ENCODE results near the gene NADSYN1. TPM values are rescaled to one million over a fixed set of nuclear protein-coding genes. Genes with fewer than 3 reads are reported as not detected.

NADSYN1 gene
- total and polyA plus RNA-seq, 2 experiments from 2014 or later: 42.0 to 50.4 TPM

DNA sequence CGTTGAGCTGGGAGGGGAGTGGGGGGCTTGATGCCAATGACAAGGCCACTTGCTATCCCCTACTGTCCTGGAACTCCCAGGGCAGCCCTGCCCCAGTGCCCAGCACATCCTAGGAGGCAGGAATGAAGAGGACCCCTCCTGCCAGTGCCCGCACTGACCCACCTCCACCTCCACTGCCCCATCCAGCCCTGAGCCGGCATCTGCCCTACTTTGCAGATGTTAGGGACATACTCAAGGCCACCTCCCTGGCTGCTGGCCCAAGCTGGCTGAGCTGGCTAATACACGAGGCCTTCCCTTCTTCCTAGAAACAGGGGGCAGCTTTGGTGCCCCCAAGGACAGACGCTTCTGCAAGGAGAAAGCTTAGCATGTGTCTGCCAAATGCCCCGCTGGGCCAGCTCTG lies 15.6 kb upstream of the NADSYN1 start:
- DNase-seq: no peak
- no peaks in the 10 kb centered on the region for H3K79me2 ChIP-seq (ENCODE audit: insufficient read depth)
- no peaks in the 10 kb centered on the region for H4K20me1 ChIP-seq (ENCODE audit: insufficient read depth)
- no peaks in the 10 kb centered on the region for H3K36me3 ChIP-seq (ENCODE audit: low read depth)
- in situ Hi-C loops (cut with MboI): no loop called here
- no peak overlapping the region for H2AFZ ChIP-seq
- TF ChIP-seq EZH2phosphoT487 (IDR thresholded peaks at IDR 0.05; ENCODE audit: insufficient read depth, low read depth) (no peak), EZH2 (IDR thresholded peaks at IDR 0.05; ENCODE audit: insufficient read depth, poor library complexity, severe bottlenecking) (no peak)
- H3K4me1 ChIP-seq (ENCODE audit: insufficient read depth): 0 out of 2 replicates have a peak, but pooled peaks cover 4% of the 10 kb centered on the region
- H3K4me2 ChIP-seq (ENCODE audit: unreplicated experiment): no peak overlapping the region
- H3F3A ChIP-seq (ENCODE audit: insufficient read depth): no peaks in the 10 kb centered on the region
- no peaks in the 10 kb centered on the region for H3K9me3 ChIP-seq (ENCODE audit: low read depth)
- H3K27me3 ChIP-seq (replicated peaks; ENCODE audit: insufficient read depth): no peaks in the 10 kb centered on the region
- H3K9me2 ChIP-seq (ENCODE audit: insufficient read depth): no peaks in the 10 kb centered on the region
- no peak overlapping the region for H3K4me3 ChIP-seq
- 70 to 80% methylated on average over 6 of the region's 6 CpGs for WGBS, 2 experiments (ENCODE audit: low coverage in 1 of 2, low lambda C conversion rate in 2 of 2, missing lambda C conversion rate in 2 of 2)
- no peak overlapping the region for H3K27ac ChIP-seq
- H3K9ac ChIP-seq: no peak overlapping the region

DNA sequence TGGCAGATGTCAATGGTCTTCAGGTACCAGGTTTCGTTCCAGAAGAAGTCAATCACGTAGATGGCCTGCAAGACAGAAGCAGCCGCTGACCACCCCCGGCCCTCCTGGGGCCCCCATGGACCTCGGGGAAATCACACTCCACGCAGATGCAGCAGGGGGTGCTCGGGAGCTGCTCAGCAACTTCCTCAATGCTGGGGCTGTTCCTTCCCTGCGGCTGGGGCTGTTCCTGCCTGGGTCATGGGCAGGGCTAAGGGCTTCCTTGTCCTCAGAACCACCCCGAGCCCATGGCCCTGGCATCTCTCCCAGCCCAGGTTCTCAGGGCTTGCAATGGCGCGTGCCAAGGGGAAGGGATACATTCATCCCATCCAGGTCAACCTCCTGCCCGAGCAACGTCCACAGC lies 15.1 kb upstream of the NADSYN1 start:
- in situ Hi-C loops (cut with MboI): no loop called here
- TF ChIP-seq EZH2phosphoT487 (IDR thresholded peaks at IDR 0.05; ENCODE audit: insufficient read depth, low read depth) (no peak), EZH2 (IDR thresholded peaks at IDR 0.05; ENCODE audit: insufficient read depth, poor library complexity, severe bottlenecking) (no peak)
- Histone ChIP-seq H3K4me1 (ENCODE audit: insufficient read depth) (0 out of 2 replicates have a peak, but pooled peaks cover 4% of the 10 kb centered on the region), H3K27me3 (replicated peaks; ENCODE audit: insufficient read depth) (no peaks in the 10 kb centered on the region), H3K79me2 (ENCODE audit: insufficient read depth) (no peaks in the 10 kb centered on the region), H3K9ac (no peak overlapping the region), H3K36me3 (ENCODE audit: low read depth) (no peaks in the 10 kb centered on the region), H3K4me2 (ENCODE audit: unreplicated experiment) (no peak overlapping the region), H4K20me1 (ENCODE audit: insufficient read depth) (no peaks in the 10 kb centered on the region), H3K4me3 (no peak overlapping the region), H3K27ac (no peak overlapping the region), H2AFZ (no peak overlapping the region), H3K9me3 (ENCODE audit: low read depth) (no peaks in the 10 kb centered on the region), H3F3A (ENCODE audit: insufficient read depth) (no peaks in the 10 kb centered on the region), H3K9me2 (ENCODE audit: insufficient read depth) (no peaks in the 10 kb centered on the region)
- DNase-seq: no peak
- 80 to 85% methylated on average over 13 of the region's 13 CpGs for WGBS, 2 experiments (ENCODE audit: low coverage in 1 of 2, low lambda C conversion rate in 2 of 2, missing lambda C conversion rate in 2 of 2)

DNA sequence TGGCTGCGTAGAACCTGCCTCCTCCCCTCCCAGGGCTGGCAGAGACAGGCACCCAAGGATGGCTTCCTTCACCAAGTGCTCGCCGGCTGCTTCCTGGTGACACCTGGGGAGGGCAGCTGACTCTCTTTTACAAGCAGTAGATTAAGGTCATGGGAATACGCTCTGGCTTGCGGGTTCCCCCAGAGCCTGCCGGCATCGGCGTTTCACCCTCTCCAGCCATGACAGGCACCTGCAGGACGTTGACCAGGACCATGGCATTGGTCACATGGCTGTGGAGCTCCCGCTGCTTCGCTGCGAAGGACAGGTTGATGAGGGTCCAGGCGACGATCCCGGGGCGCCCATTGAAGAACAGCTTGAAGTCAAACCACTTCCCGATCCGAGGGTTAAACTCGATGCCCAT lies 14.4 kb upstream of the NADSYN1 start:
- Histone ChIP-seq H3K4me2 (ENCODE audit: unreplicated experiment) (no peak overlapping the region), H4K20me1 (ENCODE audit: insufficient read depth) (no peaks in the 10 kb centered on the region), H3K36me3 (ENCODE audit: low read depth) (no peaks in the 10 kb centered on the region), H3K9me3 (ENCODE audit: low read depth) (no peaks in the 10 kb centered on the region), H3K4me3 (no peak overlapping the region), H3K9me2 (ENCODE audit: insufficient read depth) (no peaks in the 10 kb centered on the region), H3K27ac (no peak overlapping the region), H3K79me2 (ENCODE audit: insufficient read depth) (no peaks in the 10 kb centered on the region), H3K4me1 (ENCODE audit: insufficient read depth) (0 out of 2 replicates have a peak, but pooled peaks cover 3% of the 10 kb centered on the region), H3K27me3 (replicated peaks; ENCODE audit: insufficient read depth) (no peaks in the 10 kb centered on the region), H2AFZ (no peak overlapping the region), H3F3A (ENCODE audit: insufficient read depth) (no peaks in the 10 kb centered on the region), H3K9ac (no peak overlapping the region)
- in situ Hi-C loops (cut with MboI): no loop called here
- WGBS, 2 experiments (ENCODE audit: low coverage in 1 of 2, low lambda C conversion rate in 2 of 2, missing lambda C conversion rate in 2 of 2): 89 to 90% methylated on average over 19 of the region's 19 CpGs
- TF ChIP-seq EZH2phosphoT487 (IDR thresholded peaks at IDR 0.05; ENCODE audit: insufficient read depth, low read depth) (no peak), EZH2 (IDR thresholded peaks at IDR 0.05; ENCODE audit: insufficient read depth, poor library complexity, severe bottlenecking) (no peak)
- DNase-seq: no peak

DNA sequence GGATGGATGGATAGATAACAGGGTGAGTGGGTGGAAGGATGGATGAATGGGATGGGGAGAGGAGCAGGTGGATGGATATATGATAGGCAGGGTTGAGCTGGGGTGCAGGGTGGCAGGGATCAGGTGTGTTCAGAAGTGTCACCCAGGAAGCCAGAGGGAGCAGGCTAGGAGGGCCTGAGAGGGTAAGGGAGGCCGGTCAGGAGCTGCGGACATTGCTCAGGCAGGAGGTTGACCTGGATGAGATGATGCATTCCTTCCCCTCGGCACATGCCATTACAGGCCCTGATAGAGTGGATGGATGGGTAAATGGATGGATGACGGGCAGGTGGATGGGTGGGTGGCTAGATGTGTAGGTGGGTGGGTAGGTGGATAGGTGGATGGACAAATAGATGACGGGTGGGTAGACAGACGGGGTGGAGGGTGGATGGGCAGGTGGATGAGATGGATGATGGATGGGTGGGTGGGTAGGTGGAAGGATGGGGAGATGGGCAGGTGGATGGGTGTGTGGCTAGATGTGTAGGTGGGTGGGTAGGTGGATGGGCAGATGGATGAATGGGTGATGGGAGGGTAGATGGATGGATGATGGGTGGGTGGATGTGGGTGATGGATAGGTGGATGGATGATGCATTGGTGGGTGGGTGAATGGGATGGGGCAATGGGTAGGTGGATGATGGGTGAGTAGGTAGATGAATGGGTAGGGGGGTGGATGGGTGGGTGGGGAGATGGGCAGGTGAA lies 12.8 kb upstream of the NADSYN1 start:
- Histone ChIP-seq H3K9me3 (ENCODE audit: low read depth) (no peaks in the 10 kb centered on the region), H3K4me3 (no peak overlapping the region), H3K4me2 (ENCODE audit: unreplicated experiment) (no peak overlapping the region), H3K36me3 (ENCODE audit: low read depth) (no peaks in the 10 kb centered on the region), H2AFZ (no peak overlapping the region), H3K79me2 (ENCODE audit: insufficient read depth) (no peaks in the 10 kb centered on the region), H3K27me3 (replicated peaks; ENCODE audit: insufficient read depth) (no peaks in the 10 kb centered on the region), H3F3A (ENCODE audit: insufficient read depth) (no peaks in the 10 kb centered on the region), H3K9ac (no peak overlapping the region), H3K4me1 (ENCODE audit: insufficient read depth) (no peaks in the 10 kb centered on the region), H3K27ac (no peak overlapping the region), H3K9me2 (ENCODE audit: insufficient read depth) (no peaks in the 10 kb centered on the region), H4K20me1 (ENCODE audit: insufficient read depth) (no peaks in the 10 kb centered on the region)
- TF ChIP-seq EZH2phosphoT487 (IDR thresholded peaks at IDR 0.05; ENCODE audit: insufficient read depth, low read depth) (no peak), EZH2 (IDR thresholded peaks at IDR 0.05; ENCODE audit: insufficient read depth, poor library complexity, severe bottlenecking) (no peak)
- WGBS, 2 experiments (ENCODE audit: low coverage in 1 of 2, low lambda C conversion rate in 2 of 2, missing lambda C conversion rate in 2 of 2): 89% methylated on average over 4 to 6 of the region's 6 CpGs
- in situ Hi-C loops (cut with MboI): no loop called here
- DNase-seq: no peak
